ENCODE data around the gene MYH7.
"Not testable (repeated sequence)": the region's sequence is repeated elsewhere in the genome, so short reads cannot be mapped to it uniquely, and the experiment has no call there.

The MYH7 gene

DNA sequence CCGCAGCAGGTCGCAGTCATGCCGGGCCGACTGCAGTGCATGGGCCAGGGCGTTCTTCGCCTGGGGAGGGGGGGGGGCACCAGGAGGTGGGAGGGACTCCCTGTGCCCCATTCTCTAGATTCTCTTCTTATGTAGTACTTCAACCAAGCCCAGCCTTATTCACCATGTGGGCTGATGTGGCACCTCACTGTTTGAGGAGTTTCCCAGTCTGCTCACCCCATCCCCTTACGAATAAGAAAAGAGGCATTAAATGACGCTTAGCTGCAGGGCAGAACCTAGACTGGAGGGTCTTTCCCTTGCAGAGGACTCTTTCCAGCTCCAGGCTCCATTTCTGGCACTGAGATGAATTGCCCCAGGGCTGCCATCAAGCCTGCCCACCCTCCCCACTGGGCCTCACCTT, 46.5 kb downstream of the MYH7 start (continued):
- TF ChIP-seq, protein P1, sequence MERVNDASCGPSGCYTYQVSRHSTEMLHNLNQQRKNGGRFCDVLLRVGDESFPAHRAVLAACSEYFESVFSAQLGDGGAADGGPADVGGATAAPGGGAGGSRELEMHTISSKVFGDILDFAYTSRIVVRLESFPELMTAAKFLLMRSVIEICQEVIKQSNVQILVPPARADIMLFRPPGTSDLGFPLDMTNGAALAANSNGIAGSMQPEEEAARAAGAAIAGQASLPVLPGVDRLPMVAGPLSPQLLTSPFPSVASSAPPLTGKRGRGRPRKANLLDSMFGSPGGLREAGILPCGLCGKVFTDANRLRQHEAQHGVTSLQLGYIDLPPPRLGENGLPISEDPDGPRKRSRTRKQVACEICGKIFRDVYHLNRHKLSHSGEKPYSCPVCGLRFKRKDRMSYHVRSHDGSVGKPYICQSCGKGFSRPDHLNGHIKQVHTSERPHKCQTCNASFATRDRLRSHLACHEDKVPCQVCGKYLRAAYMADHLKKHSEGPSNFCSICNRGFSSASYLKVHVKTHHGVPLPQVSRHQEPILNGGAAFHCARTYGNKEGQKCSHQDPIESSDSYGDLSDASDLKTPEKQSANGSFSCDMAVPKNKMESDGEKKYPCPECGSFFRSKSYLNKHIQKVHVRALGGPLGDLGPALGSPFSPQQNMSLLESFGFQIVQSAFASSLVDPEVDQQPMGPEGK (CRISPR knock-in tag; IDR thresholded peaks at IDR 0.05; ENCODE audit: borderline replicate concordance), result no peak
- no peak for TF ChIP-seq SNAI2 (CRISPR knock-in tag; IDR thresholded peaks at IDR 0.05)

GRCh38 chr14:23387916-23388882, 47.3 kb downstream of the MYH7 start:
- TF ChIP-seq SNAI2 (CRISPR knock-in tag; IDR thresholded peaks at IDR 0.05), result no peak
- TF ChIP-seq, protein P1 (CRISPR knock-in tag; IDR thresholded peaks at IDR 0.05; ENCODE audit: borderline replicate concordance), result no peak
- no peak for TF ChIP-seq CREB5 (CRISPR knock-in tag; IDR thresholded peaks at IDR 0.05; ENCODE audit: low read depth)
- TF ChIP-seq ESRRG (CRISPR knock-in tag; IDR thresholded peaks at IDR 0.05), result no peak
- TF ChIP-seq, protein P2, sequence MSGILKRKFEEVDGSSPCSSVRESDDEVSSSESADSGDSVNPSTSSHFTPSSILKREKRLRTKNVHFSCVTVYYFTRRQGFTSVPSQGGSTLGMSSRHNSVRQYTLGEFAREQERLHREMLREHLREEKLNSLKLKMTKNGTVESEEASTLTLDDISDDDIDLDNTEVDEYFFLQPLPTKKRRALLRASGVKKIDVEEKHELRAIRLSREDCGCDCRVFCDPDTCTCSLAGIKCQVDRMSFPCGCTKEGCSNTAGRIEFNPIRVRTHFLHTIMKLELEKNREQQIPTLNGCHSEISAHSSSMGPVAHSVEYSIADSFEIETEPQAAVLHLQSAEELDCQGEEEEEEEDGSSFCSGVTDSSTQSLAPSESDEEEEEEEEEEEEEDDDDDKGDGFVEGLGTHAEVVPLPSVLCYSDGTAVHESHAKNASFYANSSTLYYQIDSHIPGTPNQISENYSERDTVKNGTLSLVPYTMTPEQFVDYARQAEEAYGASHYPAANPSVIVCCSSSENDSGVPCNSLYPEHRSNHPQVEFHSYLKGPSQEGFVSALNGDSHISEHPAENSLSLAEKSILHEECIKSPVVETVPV (CRISPR knock-in tag; IDR thresholded peaks at IDR 0.05), result no peak
- no peak for TF ChIP-seq BACH2 (CRISPR knock-in tag; IDR thresholded peaks at IDR 0.05; ENCODE audit: borderline replicate concordance)
- TF ChIP-seq TOX (CRISPR knock-in tag; IDR thresholded peaks at IDR 0.05; ENCODE audit: borderline replicate concordance), result no peak
- TF ChIP-seq TCF4 (CRISPR knock-in tag; IDR thresholded peaks at IDR 0.05; ENCODE audit: borderline replicate concordance), result no peak
- no peak for TF ChIP-seq OSR1 (CRISPR knock-in tag; IDR thresholded peaks at IDR 0.05)
- no peak for TF ChIP-seq PPARA (CRISPR knock-in tag; IDR thresholded peaks at IDR 0.05; ENCODE audit: borderline replicate concordance)
- no peak for TF ChIP-seq ZFP30 (CRISPR knock-in tag; IDR thresholded peaks at IDR 0.05)
- TF ChIP-seq ZFP3 (CRISPR knock-in tag; IDR thresholded peaks at IDR 0.05), result no peak
- no peak for TF ChIP-seq ZNF565 (CRISPR knock-in tag; conservative IDR thresholded peaks at IDR 0.05; ENCODE audit: low read depth)

GRCh38 chr14:23386999-23387398, 48.5 kb downstream of the MYH7 start:
- ATAC-seq, result no peak
- TF ChIP-seq ZNF565 (CRISPR knock-in tag; conservative IDR thresholded peaks at IDR 0.05; ENCODE audit: low read depth), result no peak
- no peak for TF ChIP-seq POU6F1 (CRISPR knock-in tag; IDR thresholded peaks at IDR 0.05; ENCODE audit: borderline replicate concordance, low read depth)
- no peak for TF ChIP-seq PPARA (CRISPR knock-in tag; IDR thresholded peaks at IDR 0.05; ENCODE audit: borderline replicate concordance)
- TF ChIP-seq, protein P2 (CRISPR knock-in tag; IDR thresholded peaks at IDR 0.05), result no peak
- TF ChIP-seq SNAI2 (CRISPR knock-in tag; IDR thresholded peaks at IDR 0.05), result no peak
- no peak for TF ChIP-seq RARB (CRISPR knock-in tag; IDR thresholded peaks at IDR 0.05)
- TF ChIP-seq ISL1 (CRISPR knock-in tag; IDR thresholded peaks at IDR 0.05), result no peak
- TF ChIP-seq, protein P1 (CRISPR knock-in tag; IDR thresholded peaks at IDR 0.05; ENCODE audit: borderline replicate concordance), result no peak
- no peak for TF ChIP-seq ZFP30 (CRISPR knock-in tag; IDR thresholded peaks at IDR 0.05)

More at GRCh38 chr14:23387916-23388882, 47.3 kb downstream of the MYH7 start:
- no peak for ATAC-seq

- ATAC-seq, result not testable (repeated sequence)
Measured at GRCh38 chr14:23386266-23386657, 49.2 kb downstream of the MYH7 start.
